OCI-LY3 (cell line): Measurements from ENCODE around the gene ADARB1.

Experiments used
- EZH2phosphoT487 ChIP-seq: fragments of 200-600 bp; shearing (Covaris generic); IDR thresholded peaks from 2 replicates; pipeline ENCODE4 v1.6.1; 2018; ENCODE audit warnings: antibody characterized with exemption, mixed run types, low read depth
- TF ChIP-seq, protein P1 (sequence below): fragments of 200-600, 300-600 bp; sonication (generic); IDR thresholded peaks from 2 replicates; pipeline ENCODE4 v1.5.1; 2014; ENCODE audit warnings: antibody characterized with exemption, low read length, low read depth

DNA sequence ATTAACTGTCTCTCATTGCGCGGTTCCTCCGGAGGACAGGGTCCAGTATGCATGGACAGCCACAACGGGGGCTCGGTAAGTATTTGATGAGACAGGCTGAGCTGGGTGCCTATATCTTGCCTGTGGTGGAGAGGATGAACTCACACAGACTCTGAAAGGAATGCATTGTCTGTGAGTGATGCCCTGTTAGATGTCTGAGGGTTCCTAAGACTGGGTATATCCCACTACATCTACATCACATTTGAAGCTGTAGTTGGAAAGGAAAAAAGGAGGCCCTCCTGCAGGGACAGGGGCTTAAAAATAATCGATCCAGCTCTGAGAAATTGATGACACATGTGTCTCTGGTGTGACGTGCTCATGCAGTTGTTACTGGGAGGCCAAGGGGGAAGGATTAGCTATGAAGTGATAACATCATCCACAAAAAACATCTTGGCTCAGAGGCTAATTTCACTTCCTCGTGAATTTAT is 1.9 kb downstream of the ADARB1 start:
- TF ChIP-seq, protein P1, sequence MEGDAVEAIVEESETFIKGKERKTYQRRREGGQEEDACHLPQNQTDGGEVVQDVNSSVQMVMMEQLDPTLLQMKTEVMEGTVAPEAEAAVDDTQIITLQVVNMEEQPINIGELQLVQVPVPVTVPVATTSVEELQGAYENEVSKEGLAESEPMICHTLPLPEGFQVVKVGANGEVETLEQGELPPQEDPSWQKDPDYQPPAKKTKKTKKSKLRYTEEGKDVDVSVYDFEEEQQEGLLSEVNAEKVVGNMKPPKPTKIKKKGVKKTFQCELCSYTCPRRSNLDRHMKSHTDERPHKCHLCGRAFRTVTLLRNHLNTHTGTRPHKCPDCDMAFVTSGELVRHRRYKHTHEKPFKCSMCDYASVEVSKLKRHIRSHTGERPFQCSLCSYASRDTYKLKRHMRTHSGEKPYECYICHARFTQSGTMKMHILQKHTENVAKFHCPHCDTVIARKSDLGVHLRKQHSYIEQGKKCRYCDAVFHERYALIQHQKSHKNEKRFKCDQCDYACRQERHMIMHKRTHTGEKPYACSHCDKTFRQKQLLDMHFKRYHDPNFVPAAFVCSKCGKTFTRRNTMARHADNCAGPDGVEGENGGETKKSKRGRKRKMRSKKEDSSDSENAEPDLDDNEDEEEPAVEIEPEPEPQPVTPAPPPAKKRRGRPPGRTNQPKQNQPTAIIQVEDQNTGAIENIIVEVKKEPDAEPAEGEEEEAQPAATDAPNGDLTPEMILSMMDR = no peak
- TF ChIP-seq EZH2phosphoT487 = no peak
